Stomach smooth muscle (tissue), 2 donors: Measurements from ENCODE around the gene THPO.

Experiments used
- H3K27ac ChIP-seq: one replicate; pipeline ENCODE4 v1.7.0; 2013; ENCODE audit warnings: mild to moderate bottlenecking, low read length, inconsistent platforms
- H3K27me3 ChIP-seq, 2 donors: one replicate each; pipeline ENCODE4 v1.7.0; 2013; ENCODE audit warnings: low read length in 2 of 2; ENCODE audit not compliant: insufficient read depth in 2 of 2, control insufficient read depth in 1 of 2
- H3K36me3 ChIP-seq, 2 donors: one replicate each; pipeline ENCODE4 v1.7.0; 2013; ENCODE audit warnings: low read length in 2 of 2; ENCODE audit not compliant: control insufficient read depth in 2 of 2, insufficient read depth in 2 of 2
- H3K4me1 ChIP-seq: one replicate; pipeline ENCODE4 v1.7.0; 2013; ENCODE audit warnings: low read length; ENCODE audit not compliant: control insufficient read depth, insufficient read depth
- H3K4me3 ChIP-seq, 2 donors: one replicate each; pipeline ENCODE4 v1.7.0; 2013; ENCODE audit warnings: low read length in 2 of 2
- H3K9ac ChIP-seq, 2 donors: one replicate each; pipeline ENCODE4 v1.7.0; 2013; ENCODE audit warnings: low read length in 2 of 2, mild to moderate bottlenecking in 1 of 2
- H3K9me3 ChIP-seq, 2 donors: one replicate each; pipeline ENCODE4 v1.7.0; 2013; ENCODE audit warnings: low read length in 2 of 2; ENCODE audit not compliant: control insufficient read depth in 2 of 2
- donor health status: healthy.
- donor health status: Pancreatic carcinoma.

Gene THPO

GRCh38 chr3:184337981-184338380, 40.0 kb downstream of the THPO start:
- H3K27me3 ChIP-seq, result no peaks in the 10 kb centered on the region
- H3K9me3 ChIP-seq, result no peaks in the 10 kb centered on the region
- H3K4me1 ChIP-seq, result peaks cover 47% of the 10 kb centered on the region
- H3K27ac ChIP-seq, result peak overlapping the region; percentile 98
- peak overlapping the region; percentile 83 to 86 for H3K4me3 ChIP-seq
- peaks cover 33 to 41% of the 10 kb centered on the region in 2 donors for H3K36me3 ChIP-seq
- peak overlapping the region; percentile 79 to 88 for H3K9ac ChIP-seq

GRCh38 chr3:184337399-184337714, 40.6 kb downstream of the THPO start, which contains the start of gene FAM131A:
Gene FAM131A (plus strand): TSS chr3:184337600. CDS start chr3:184337631, 31 bp downstream.
- H3K27ac ChIP-seq, result peak within 1 kb of the TSS; percentile 98
- H3K36me3 ChIP-seq, result peaks cover 33 to 41% of the 10 kb centered on the region in 2 donors
- no peaks in the 10 kb centered on the region for H3K27me3 ChIP-seq
- H3K9ac ChIP-seq, result peak within 1 kb of the TSS; percentile 88 to 90
- H3K9me3 ChIP-seq, result no peaks in the 10 kb centered on the region
- peaks cover 47% of the 10 kb centered on the region for H3K4me1 ChIP-seq
- H3K4me3 ChIP-seq, result peak within 1 kb of the TSS; percentile 83 to 86

GRCh38 chr3:184336547-184337398, 41.2 kb downstream of the THPO start:
- Histone ChIP-seq H3K9ac (peak overlapping the region; percentile 88 to 90), H3K36me3 (peaks cover 38 to 42% of the 10 kb centered on the region in 2 donors), H3K27ac (peak overlapping the region; percentile 98), H3K27me3 (no peaks in the 10 kb centered on the region), H3K9me3 (no peaks in the 10 kb centered on the region), H3K4me3 (peak overlapping the region; percentile 83 to 86), H3K4me1 (peaks cover 45% of the 10 kb centered on the region)

GRCh38 chr3:184335661-184336546, 42.1 kb downstream of the THPO start:
- H3K4me1 ChIP-seq, result peaks cover 39% of the 10 kb centered on the region
- H3K9ac ChIP-seq, result peak overlapping the region; percentile 88 to 90
- H3K36me3 ChIP-seq, result peaks cover 39 to 43% of the 10 kb centered on the region in 2 donors
- peak overlapping the region; percentile 83 to 86 for H3K4me3 ChIP-seq
- H3K9me3 ChIP-seq, result no peaks in the 10 kb centered on the region
- H3K27ac ChIP-seq, result peak overlapping the region; percentile 98
- no peaks in the 10 kb centered on the region for H3K27me3 ChIP-seq

- Histone ChIP-seq H3K36me3 (peaks cover 43 to 44% of the 10 kb centered on the region in 2 donors), H3K4me1 (peaks cover 36% of the 10 kb centered on the region), H3K9me3 (no peaks in the 10 kb centered on the region), H3K4me3 (peak overlapping the region; percentile 83 to 86), H3K27ac (peak overlapping the region; percentile 98), H3K9ac (peak overlapping the region; percentile 80 to 90), H3K27me3 (no peaks in the 10 kb centered on the region)
Observed at GRCh38 chr3:184335291-184335660, 42.7 kb downstream of the THPO start.

GRCh38 chr3:184334470-184335158, 43.4 kb downstream of the THPO start:
- no peaks in the 10 kb centered on the region for H3K9me3 ChIP-seq
- H3K4me1 ChIP-seq, result peaks cover 36% of the 10 kb centered on the region
- H3K27me3 ChIP-seq, result no peaks in the 10 kb centered on the region
- peak overlapping the region; percentile 98 for H3K27ac ChIP-seq
- no peak overlapping the region for H3K9ac ChIP-seq
- no peak overlapping the region for H3K4me3 ChIP-seq
- peaks cover 47 to 49% of the 10 kb centered on the region in 2 donors for H3K36me3 ChIP-seq

GRCh38 chr3:184333700-184334099, 44.3 kb downstream of the THPO start:
- Histone ChIP-seq H3K27me3 (no peaks in the 10 kb centered on the region), H3K4me1 (peaks cover 29% of the 10 kb centered on the region), H3K4me3 (no peak overlapping the region), H3K27ac (no peak overlapping the region), H3K9me3 (no peaks in the 10 kb centered on the region), H3K36me3 (peaks cover 56 to 58% of the 10 kb centered on the region in 2 donors), H3K9ac (no peak overlapping the region)

GRCh38 chr3:184333190-184333589, 44.8 kb downstream of the THPO start:
- Histone ChIP-seq H3K9me3 (no peaks in the 10 kb centered on the region), H3K27ac (peak overlapping the region; percentile 37), H3K4me1 (peaks cover 25% of the 10 kb centered on the region), H3K9ac (no peak overlapping the region), H3K36me3 (peaks cover 61 to 63% of the 10 kb centered on the region in 2 donors), H3K4me3 (no peak overlapping the region), H3K27me3 (no peaks in the 10 kb centered on the region)

GRCh38 chr3:184332370-184333090, 45.5 kb downstream of the THPO start:
- no peaks in the 10 kb centered on the region for H3K27me3 ChIP-seq
- no peak overlapping the region for H3K4me3 ChIP-seq
- H3K9me3 ChIP-seq, result no peaks in the 10 kb centered on the region
- peaks cover 19% of the 10 kb centered on the region for H3K4me1 ChIP-seq
- H3K27ac ChIP-seq, result peak overlapping the region; percentile 37
- H3K36me3 ChIP-seq, result peaks cover 68% of the 10 kb centered on the region in 2 donors
- no peak overlapping the region for H3K9ac ChIP-seq

GRCh38 chr3:184328516-184328915, 49.5 kb downstream of the THPO start:
- Histone ChIP-seq H3K4me1 (no peaks in the 10 kb centered on the region), H3K27ac (no peak overlapping the region), H3K27me3 (no peaks in the 10 kb centered on the region), H3K36me3 (peaks cover 91 to 94% of the 10 kb centered on the region in 2 donors), H3K4me3 (no peak overlapping the region), H3K9me3 (no peaks in the 10 kb centered on the region), H3K9ac (no peak overlapping the region)
